ENCODE data around the gene FAM210A. TPM values are rescaled to one million over a fixed set of nuclear protein-coding genes. Genes with fewer than 3 reads are reported as not detected.

The FAM210A gene
- total RNA-seq, 1 donor from 2014 or later = 15.1 TPM

GRCh38 chr18:13643261-13643751, 83.1 kb downstream of the FAM210A start:
- H3K27ac ChIP-seq = no peak overlapping the region
- no peaks in the 10 kb centered on the region for H3F3A ChIP-seq (ENCODE audit: low read depth)
- H3K79me2 ChIP-seq (ENCODE audit: low read depth) = no peaks in the 10 kb centered on the region
- Mint-ChIP-seq H3K4me1 (no peaks in the 10 kb centered on the region), H3K4me3 (no peak overlapping the region), H3K27ac (no peak overlapping the region), H3K36me3 (peaks cover 4% of the 10 kb centered on the region), H3K27me3 (ENCODE audit: insufficient read depth, low read depth) (no peaks in the 10 kb centered on the region), H3K9me3 (peaks cover 3% of the 10 kb centered on the region)
- no peak overlapping the region for H2AFZ ChIP-seq (replicated peaks)
- H3K4me3 ChIP-seq = no peak overlapping the region
- TF ChIP-seq EZH2 (IDR thresholded peaks at IDR 0.05) = no peak
- TF ChIP-seq EZH2phosphoT487 (IDR thresholded peaks at IDR 0.05) = no peak
- TF ChIP-seq CTCF (IDR thresholded peaks at IDR 0.05) = no peak
- DNase-seq (ENCODE audit: low spot score) = no peak
- H3K9me3 ChIP-seq (ENCODE audit: low read depth) = no peaks in the 10 kb centered on the region
- no peaks in the 10 kb centered on the region for H3K36me3 ChIP-seq
- H3K4me2 ChIP-seq = no peak overlapping the region
- no peaks in the 10 kb centered on the region for H3K4me1 ChIP-seq
- no peaks in the 10 kb centered on the region for H4K20me1 ChIP-seq (ENCODE audit: low read depth)
- H3K9ac ChIP-seq = no peak overlapping the region
- H3K27me3 ChIP-seq = peaks cover 15% of the 10 kb centered on the region

GRCh38 chr18:13642440-13642827, 83.9 kb downstream of the FAM210A start:
- H3K9me3 Mint-ChIP-seq = peaks cover 3% of the 10 kb centered on the region
- H3K27ac ChIP-seq = no peak overlapping the region
- H3K27ac Mint-ChIP-seq = no peak overlapping the region
- H3K27me3 ChIP-seq = peaks cover 15% of the 10 kb centered on the region
- no peaks in the 10 kb centered on the region for H4K20me1 ChIP-seq (ENCODE audit: low read depth)
- H3K36me3 ChIP-seq = no peaks in the 10 kb centered on the region
- no peak for DNase-seq (ENCODE audit: low spot score)
- H3K27me3 Mint-ChIP-seq (ENCODE audit: insufficient read depth, low read depth) = no peaks in the 10 kb centered on the region
- H3K4me1 ChIP-seq = no peaks in the 10 kb centered on the region
- no peaks in the 10 kb centered on the region for H3K4me1 Mint-ChIP-seq
- H3K79me2 ChIP-seq (ENCODE audit: low read depth) = no peaks in the 10 kb centered on the region
- no peak overlapping the region for H3K9ac ChIP-seq
- no peak overlapping the region for H2AFZ ChIP-seq (replicated peaks)
- no peak for TF ChIP-seq EZH2phosphoT487 (IDR thresholded peaks at IDR 0.05)
- no peak for TF ChIP-seq EZH2 (IDR thresholded peaks at IDR 0.05)
- TF ChIP-seq CTCF (IDR thresholded peaks at IDR 0.05) = no peak
- H3K9me3 ChIP-seq (ENCODE audit: low read depth) = no peaks in the 10 kb centered on the region
- H3K36me3 Mint-ChIP-seq = peaks cover 4% of the 10 kb centered on the region
- H3F3A ChIP-seq (ENCODE audit: low read depth) = no peaks in the 10 kb centered on the region
- H3K4me2 ChIP-seq = no peak overlapping the region
- no peak overlapping the region for H3K4me3 Mint-ChIP-seq
- H3K4me3 ChIP-seq = no peak overlapping the region

- H3K27me3 ChIP-seq = peaks cover 15% of the 10 kb centered on the region
- no peak overlapping the region for H3K4me2 ChIP-seq
- Mint-ChIP-seq H3K4me3 (no peak overlapping the region), H3K36me3 (peaks cover 4% of the 10 kb centered on the region), H3K27me3 (ENCODE audit: insufficient read depth, low read depth) (no peaks in the 10 kb centered on the region), H3K4me1 (peaks cover 3% of the 10 kb centered on the region), H3K27ac (no peak overlapping the region), H3K9me3 (peaks cover 3% of the 10 kb centered on the region)
- no peaks in the 10 kb centered on the region for H3K9me3 ChIP-seq (ENCODE audit: low read depth)
- no peak overlapping the region for H3K9ac ChIP-seq
- H4K20me1 ChIP-seq (ENCODE audit: low read depth) = no peaks in the 10 kb centered on the region
- H3K4me3 ChIP-seq = no peak overlapping the region
- no peak for DNase-seq (ENCODE audit: low spot score)
- peak overlapping the region; percentile 15 for H2AFZ ChIP-seq (replicated peaks)
- H3K4me1 ChIP-seq = no peaks in the 10 kb centered on the region
- H3F3A ChIP-seq (ENCODE audit: low read depth) = no peaks in the 10 kb centered on the region
- TF ChIP-seq EZH2phosphoT487 (IDR thresholded peaks at IDR 0.05) (no peak), CTCF (IDR thresholded peaks at IDR 0.05) (no peak), EZH2 (IDR thresholded peaks at IDR 0.05) (no peak)
- H3K27ac ChIP-seq = no peak overlapping the region
- no peaks in the 10 kb centered on the region for H3K79me2 ChIP-seq (ENCODE audit: low read depth)
- no peaks in the 10 kb centered on the region for H3K36me3 ChIP-seq
These were observed 84.6 kb downstream of the FAM210A start for GRCh38 chr18:13641551-13642439.
